Endothelial cell (in vitro differentiated cells): ENCODE results near the gene SMCO3. TPM values are rescaled to one million over a fixed set of nuclear protein-coding genes. Genes with fewer than 3 reads are reported as not detected.

Experiments
- total RNA-seq: library from RNA; stranded (reverse); fragmentation: NEBNext Ultra II Directional; extraction: Animal tissue kit (Norgen Biotek cat#: 25700); gene quantifications from one replicate; pipeline ENCODE4 v1.2.1, GENCODE V29; 2021; ENCODE audit not compliant: unreplicated experiment

Gene SMCO3
- total RNA-seq, 1 donor from 2014 or later = 0.13 TPM

Other genes starting within 250 kb of the SMCO3 start
- 21.2 TPM for gene PLBD1, start 246.3 kb downstream of the SMCO3 start, total RNA-seq
- gene GUCY2C, start 117.6 kb downstream of the SMCO3 start, total RNA-seq = 0.36 TPM
- gene WBP11, start 10.7 kb downstream of the SMCO3 start, total RNA-seq = 64.6 TPM
- 1.8 TPM for gene C12orf60, start 10.5 kb downstream of the SMCO3 start, total RNA-seq
- gene ART4, start 29.3 kb upstream of the SMCO3 start, total RNA-seq = 3.5 TPM
- 0.26 TPM for gene MGP, start 71.7 kb upstream of the SMCO3 start, total RNA-seq
- gene ERP27, start 124.4 kb upstream of the SMCO3 start, total RNA-seq = 0.46 TPM
- 217 TPM for gene ARHGDIB, start 147.4 kb upstream of the SMCO3 start, total RNA-seq
- not detected for gene PDE6H, start 158.9 kb upstream of the SMCO3 start, total RNA-seq